Posterior vena cava (tissue), 2 donors: ENCODE measurements around the gene FREM3. TPM values are rescaled to one million over a fixed set of nuclear protein-coding genes. Genes with fewer than 3 reads are reported as not detected.
"Not testable (repeated sequence)": the region's sequence is repeated elsewhere in the genome, so short reads cannot be mapped to it uniquely, and the experiment has no call there.

Experiments used
- DNase-seq: peaks from one replicate; pipeline ENCODE4 v3.0.0-alpha.2; 2020; ENCODE audit warnings: low spot score
- intact Hi-C, 2 donors: fragments of 100-400 bp; cut with DNase I; formaldehyde crosslinking; loops; one replicate each; pipeline versions ENCODE4 v1.14.1 to v1.14.2; 2022 to 2023
- long read RNA-seq, 2 donors: library from polyadenylated mRNA; unstranded; transcript quantifications; one replicate each; pipeline ENCODE4 v2.0.0, GENCODE V29; 2020 to 2021
- total RNA-seq, 2 donors: library from RNA; stranded (reverse); fragmentation: NEBNext Ultra II Directional; extraction: Animal tissue kit (Norgen Biotek cat#: 25700); gene quantifications; one replicate each; pipeline ENCODE4 v1.2.1, GENCODE V29; 2021
- donor health status: DM: yes; HTN: yes; CAD: no.
- donor health status: DM: yes; HTN: yes; CAD: no.

The FREM3 gene
- total RNA-seq: not detected
- long read RNA-seq, donor 1, partial matches to known transcripts: 0 of 1 reads
- long read RNA-seq, donor 1, other reads (novel, unspliced or antisense): 1 of 1 reads
- long read RNA-seq, donor 2: 0 reads

GRCh38 chr4:143700416-143701352 is at the start of gene FREM3:
Gene FREM3 (minus strand): TSS chr4:143700675. CDS start chr4:143700675, 0 bp downstream.
- no peak for DNase-seq
- intact Hi-C loops: no loop called here

- intact Hi-C loops: no loop called here
- no peak for DNase-seq
Observed at GRCh38 chr4:143745874-143746273, 45.4 kb upstream of the FREM3 start.

- DNase-seq: no peak
- intact Hi-C loops: no loop called here
Observed at GRCh38 chr4:143743591-143743990, 43.1 kb upstream of the FREM3 start.

- DNase-seq: no peak
- intact Hi-C loops: no loop called here
Observed at GRCh38 chr4:143742834-143743233, 42.4 kb upstream of the FREM3 start.

- no peak for DNase-seq
- intact Hi-C loops: loop anchor here in 1 of 2 donors (1.0 kb wide), 1 partner anchor 11 kb away; no protein-coding TSS in a partner anchor
Observed at GRCh38 chr4:143736861-143737260, 36.4 kb upstream of the FREM3 start.

GRCh38 chr4:143736061-143736460 is 35.6 kb upstream of the FREM3 start:
- intact Hi-C loops, DNase-seq: not testable (repeated sequence)

- DNase-seq: no peak
- intact Hi-C loops: no loop called here
Observed at GRCh38 chr4:143728166-143728565, 27.7 kb upstream of the FREM3 start.

- intact Hi-C loops: loop anchor here in 1 of 2 donors (1.0 kb wide), 1 partner anchor 11 kb away; no protein-coding TSS in a partner anchor
- DNase-seq: no peak
Observed at GRCh38 chr4:143726714-143727113, 26.2 kb upstream of the FREM3 start.

- intact Hi-C loops: no loop called here
- no peak for DNase-seq
Observed at GRCh38 chr4:143721317-143721716, 20.8 kb upstream of the FREM3 start.

GRCh38 chr4:143718748-143719147 is 18.3 kb upstream of the FREM3 start:
- DNase-seq, intact Hi-C loops: not testable (repeated sequence)

- intact Hi-C loops: no loop called here
- DNase-seq: no peak
Observed at GRCh38 chr4:143713955-143714625, 13.6 kb upstream of the FREM3 start.

GRCh38 chr4:143713553-143713952 is 13.1 kb upstream of the FREM3 start:
- intact Hi-C loops: no loop called here
- no peak for DNase-seq

GRCh38 chr4:143712155-143712550 is 11.7 kb upstream of the FREM3 start:
- intact Hi-C loops: no loop called here

GRCh38 chr4:143711543-143712154 is 11.2 kb upstream of the FREM3 start:
- intact Hi-C loops: no loop called here
- no peak for DNase-seq

More at GRCh38 chr4:143712155-143712550, 11.7 kb upstream of the FREM3 start:
- no peak for DNase-seq

GRCh38 chr4:143701365-143701764 is 890 bp upstream of the FREM3 start:
- DNase-seq: no peak
- intact Hi-C loops: no loop called here

- intact Hi-C loops: no loop called here
- DNase-seq: no peak
Observed at GRCh38 chr4:143700046-143700415, 444 bp downstream of the FREM3 start.

GRCh38 chr4:143699331-143700045 is 987 bp downstream of the FREM3 start:
- DNase-seq: no peak
- intact Hi-C loops: no loop called here

- DNase-seq: no peak
- intact Hi-C loops: no loop called here
Observed at GRCh38 chr4:143693856-143694255, 6.6 kb downstream of the FREM3 start.

GRCh38 chr4:143692241-143692640 is 8.2 kb downstream of the FREM3 start:
- intact Hi-C loops: no loop called here
- no peak for DNase-seq
